Fibroblast of peridontal ligament (primary cell): ENCODE results near the gene HBA1.
"Not testable (repeated sequence)": the region's sequence is repeated elsewhere in the genome, so short reads cannot be mapped to it uniquely, and the experiment has no call there.

Experiments used
- DNase-seq: peaks from one replicate; pipeline ENCODE4 v3.0.0-alpha.2; 2010; ENCODE audit errors: extremely low read depth

Gene HBA1

GRCh38 chr16:175011-175949 is 1.2 kb upstream of the HBA1 start:
- DNase-seq, result no peak

DNA sequence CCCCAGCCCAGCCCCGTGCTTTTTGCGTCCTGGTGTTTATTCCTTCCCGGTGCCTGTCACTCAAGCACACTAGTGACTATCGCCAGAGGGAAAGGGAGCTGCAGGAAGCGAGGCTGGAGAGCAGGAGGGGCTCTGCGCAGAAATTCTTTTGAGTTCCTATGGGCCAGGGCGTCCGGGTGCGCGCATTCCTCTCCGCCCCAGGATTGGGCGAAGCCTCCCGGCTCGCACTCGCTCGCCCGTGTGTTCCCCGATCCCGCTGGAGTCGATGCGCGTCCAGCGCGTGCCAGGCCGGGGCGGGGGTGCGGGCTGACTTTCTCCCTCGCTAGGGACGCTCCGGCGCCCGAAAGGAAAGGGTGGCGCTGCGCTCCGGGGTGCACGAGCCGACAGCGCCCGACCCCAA is 474 bp upstream of the HBA1 start:
- DNase-seq, result not testable (repeated sequence)

DNA sequence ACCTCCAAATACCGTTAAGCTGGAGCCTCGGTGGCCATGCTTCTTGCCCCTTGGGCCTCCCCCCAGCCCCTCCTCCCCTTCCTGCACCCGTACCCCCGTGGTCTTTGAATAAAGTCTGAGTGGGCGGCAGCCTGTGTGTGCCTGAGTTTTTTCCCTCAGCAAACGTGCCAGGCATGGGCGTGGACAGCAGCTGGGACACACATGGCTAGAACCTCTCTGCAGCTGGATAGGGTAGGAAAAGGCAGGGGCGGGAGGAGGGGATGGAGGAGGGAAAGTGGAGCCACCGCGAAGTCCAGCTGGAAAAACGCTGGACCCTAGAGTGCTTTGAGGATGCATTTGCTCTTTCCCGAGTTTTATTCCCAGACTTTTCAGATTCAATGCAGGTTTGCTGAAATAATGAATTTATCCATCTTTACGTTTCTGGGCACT is 928 bp downstream of the HBA1 start:
- DNase-seq, result no peak

DNA sequence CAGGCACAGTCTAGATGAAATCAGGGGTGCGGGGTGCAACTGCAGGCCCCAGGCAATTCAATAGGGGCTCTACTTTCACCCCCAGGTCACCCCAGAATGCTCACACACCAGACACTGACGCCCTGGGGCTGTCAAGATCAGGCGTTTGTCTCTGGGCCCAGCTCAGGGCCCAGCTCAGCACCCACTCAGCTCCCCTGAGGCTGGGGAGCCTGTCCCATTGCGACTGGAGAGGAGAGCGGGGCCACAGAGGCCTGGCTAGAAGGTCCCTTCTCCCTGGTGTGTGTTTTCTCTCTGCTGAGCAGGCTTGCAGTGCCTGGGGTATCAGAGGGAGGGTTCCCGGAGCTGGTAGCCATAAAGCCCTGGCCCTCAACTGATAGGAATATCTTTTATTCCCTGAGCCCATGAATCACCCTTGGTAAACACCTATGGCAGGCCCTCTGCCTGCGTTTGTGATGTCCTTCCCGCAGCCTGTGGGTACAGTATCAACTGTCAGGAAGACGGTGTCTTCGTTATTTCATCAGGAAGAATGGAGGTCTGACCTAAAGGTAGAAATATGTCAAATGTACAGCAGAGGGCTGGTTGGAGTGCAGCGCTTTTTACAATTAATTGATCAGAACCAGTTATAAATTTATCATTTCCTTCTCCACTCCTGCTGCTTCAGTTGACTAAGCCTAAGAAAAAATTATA is 1.6 kb downstream of the HBA1 start:
- no peak for DNase-seq

DNA sequence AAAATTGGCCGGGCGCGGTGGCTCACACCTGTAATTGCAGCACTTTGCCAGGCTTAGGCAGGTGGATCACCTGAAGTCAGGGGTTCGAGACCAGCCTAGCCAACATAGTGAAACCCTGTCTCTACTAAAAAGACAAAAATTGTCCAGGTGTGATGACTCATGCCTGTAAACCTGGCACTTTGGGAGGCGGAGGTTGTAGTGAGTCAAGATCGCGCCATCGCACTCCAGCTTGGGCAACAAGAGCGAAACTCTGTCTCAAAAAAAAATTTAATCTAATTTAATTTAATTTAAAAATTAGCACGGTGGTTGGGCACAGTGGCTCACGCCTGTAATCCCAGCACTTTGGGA is 2.2 kb downstream of the HBA1 start:
- no peak for DNase-seq

GRCh38 chr16:179211-180092 is 3.0 kb downstream of the HBA1 start:
- DNase-seq, result no peak

DNA sequence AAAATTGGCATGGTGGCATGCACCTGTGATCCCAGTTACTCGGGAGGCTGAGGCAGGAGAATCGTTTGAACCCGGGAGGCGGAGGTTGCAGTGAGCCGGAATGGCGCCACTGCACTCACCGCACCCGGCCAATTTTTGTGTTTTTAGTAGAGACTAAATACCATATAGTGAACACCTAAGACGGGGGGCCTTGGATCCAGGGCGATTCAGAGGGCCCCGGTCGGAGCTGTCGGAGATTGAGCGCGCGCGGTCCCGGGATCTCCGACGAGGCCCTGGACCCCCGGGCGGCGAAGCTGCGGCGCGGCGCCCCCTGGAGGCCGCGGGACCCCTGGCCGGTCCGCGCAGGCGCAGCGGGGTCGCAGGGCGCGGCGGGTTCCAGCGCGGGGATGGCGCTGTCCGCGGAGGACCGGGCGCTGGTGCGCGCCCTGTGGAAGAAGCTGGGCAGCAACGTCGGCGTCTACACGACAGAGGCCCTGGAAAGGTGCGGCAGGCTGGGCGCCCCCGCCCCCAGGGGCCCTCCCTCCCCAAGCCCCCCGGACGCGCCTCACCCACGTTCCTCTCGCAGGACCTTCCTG is 3.7 kb downstream of the HBA1 start, which contains the start of gene HBQ1:
Gene HBQ1, plus strand, starts transcription at position 359 of the 575 bp plus-strand sequence. Its CDS starts 28 bp downstream, at position 387.
- no peak for DNase-seq

DNA sequence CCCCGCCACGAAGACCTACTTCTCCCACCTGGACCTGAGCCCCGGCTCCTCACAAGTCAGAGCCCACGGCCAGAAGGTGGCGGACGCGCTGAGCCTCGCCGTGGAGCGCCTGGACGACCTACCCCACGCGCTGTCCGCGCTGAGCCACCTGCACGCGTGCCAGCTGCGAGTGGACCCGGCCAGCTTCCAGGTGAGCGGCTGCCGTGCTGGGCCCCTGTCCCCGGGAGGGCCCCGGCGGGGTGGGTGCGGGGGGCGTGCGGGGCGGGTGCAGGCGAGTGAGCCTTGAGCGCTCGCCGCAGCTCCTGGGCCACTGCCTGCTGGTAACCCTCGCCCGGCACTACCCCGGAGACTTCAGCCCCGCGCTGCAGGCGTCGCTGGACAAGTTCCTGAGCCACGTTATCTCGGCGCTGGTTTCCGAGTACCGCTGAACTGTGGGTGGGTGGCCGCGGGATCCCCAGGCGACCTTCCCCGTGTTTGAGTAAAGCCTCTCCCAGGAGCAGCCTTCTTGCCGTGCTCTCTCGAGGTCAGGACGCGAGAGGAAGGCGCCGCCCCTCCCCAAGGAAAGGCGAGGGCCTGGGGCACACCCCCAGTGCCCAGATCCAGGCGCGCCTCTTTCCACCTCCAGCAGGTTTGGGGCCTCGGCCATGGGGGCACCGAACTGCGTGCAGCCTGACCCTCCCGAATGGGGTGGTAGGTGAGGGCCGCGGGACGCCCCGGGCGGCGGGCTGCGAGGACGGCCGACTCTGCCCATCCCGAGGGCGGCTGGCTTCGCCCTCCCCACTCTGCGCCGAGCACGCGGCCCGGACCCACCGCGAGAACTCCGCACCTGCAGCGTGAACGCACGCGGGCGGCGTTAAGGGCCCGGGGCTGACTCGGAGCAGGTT is 4.4 kb downstream of the HBA1 start:
- DNase-seq, result peak; percentile 41

DNA sequence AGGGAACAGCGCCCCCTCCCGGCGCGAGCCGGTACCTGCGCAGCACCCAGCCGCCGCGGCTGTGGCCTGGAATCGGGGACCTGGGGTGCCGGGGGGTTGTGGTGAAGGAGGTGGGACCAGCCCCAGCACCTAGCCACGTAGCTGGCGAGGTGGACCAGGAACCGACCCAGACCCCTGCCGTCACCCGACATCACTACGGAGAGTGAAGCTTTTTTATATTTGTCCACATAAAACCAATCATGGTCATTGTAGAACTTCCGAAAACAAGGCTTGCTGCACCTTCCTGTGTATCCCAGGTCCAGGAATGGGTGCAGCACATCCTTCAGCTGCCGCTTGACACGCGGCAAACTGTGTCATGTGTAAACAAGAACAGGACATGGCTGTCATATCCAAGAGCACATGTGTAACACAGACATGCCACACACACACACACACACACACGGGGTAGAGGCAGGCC is 5.1 kb downstream of the HBA1 start:
- no peak for DNase-seq

DNA sequence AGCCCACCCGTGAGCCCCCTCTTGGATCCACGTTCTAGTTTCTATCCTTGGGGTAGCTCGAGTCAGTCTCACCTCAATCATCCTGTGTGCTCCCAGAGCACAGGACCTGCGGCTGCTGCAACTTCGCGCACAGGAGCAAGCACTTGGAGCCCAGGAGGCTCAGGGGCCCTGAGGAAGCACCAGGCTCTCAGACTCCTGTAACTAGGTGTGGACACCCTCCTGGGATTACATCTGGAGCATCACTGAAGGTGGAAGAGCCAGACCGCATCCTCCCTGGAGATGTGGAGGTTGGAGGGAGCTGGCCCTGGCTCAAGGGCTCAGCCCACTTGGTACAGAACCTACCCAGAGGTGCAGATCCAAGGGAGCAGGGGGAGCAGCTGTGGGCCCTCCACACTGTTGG is 6.5 kb downstream of the HBA1 start:
- DNase-seq, result no peak

DNA sequence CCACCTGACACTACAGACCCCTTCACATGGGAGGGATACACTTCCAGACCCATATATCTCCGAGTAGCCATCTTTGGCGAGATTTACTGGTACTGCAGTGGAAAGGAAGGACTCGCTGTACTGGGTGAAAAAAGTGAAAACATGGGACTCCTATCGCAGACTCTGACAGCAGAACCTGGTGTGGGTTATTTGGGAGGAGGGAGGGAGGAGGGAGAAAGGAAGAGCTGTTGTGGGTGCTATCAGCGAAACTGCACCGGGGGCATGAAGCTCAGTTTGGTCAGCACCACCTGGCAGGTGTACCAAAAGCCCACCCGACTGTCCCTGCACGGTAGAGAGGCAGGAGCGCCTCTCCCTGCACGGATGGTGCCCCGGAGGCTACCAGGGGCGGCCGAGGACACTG is 8.7 kb downstream of the HBA1 start:
- no peak for DNase-seq

DNA sequence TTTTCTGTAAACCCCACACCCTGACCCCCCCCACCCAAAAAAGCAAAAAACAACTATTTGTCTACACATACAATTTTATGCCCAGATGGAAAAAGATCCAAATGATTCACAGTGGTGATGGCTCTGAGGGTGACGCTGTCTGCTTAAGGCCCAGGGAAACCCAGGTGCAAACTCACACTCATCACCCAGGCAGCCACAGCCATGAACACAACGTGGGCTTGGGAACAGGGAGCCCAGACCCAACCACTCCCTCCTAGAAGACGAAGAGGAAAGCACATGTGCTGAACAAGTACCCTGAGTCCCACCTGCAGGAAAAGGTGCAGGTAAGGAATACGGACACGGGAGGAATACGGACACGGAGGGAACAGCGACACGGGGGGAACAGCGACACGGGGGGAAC is 9.2 kb downstream of the HBA1 start:
- no peak for DNase-seq

DNA sequence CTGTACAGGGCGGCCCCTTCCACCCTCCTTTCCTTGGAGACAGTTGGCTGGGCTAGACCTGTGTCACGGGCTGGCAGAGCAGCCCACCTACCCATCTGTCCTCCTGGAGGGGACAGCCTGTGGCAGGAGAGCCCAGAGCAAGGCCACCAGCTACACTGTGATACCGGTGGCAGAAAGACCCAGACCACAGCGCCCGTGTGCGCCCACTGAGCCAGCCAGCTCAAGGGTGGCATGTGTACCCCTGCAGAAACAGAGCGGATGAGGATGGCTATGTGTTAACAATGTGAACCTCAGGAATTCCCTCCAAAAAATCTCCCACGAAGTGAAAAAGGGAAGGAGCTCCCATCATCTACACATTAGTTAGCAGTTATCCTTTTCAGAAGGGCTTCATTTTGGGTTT is 10.8 kb downstream of the HBA1 start:
- DNase-seq, result no peak

- DNase-seq, result no peak
Observed at GRCh38 chr16:188674-189073, 12.2 kb downstream of the HBA1 start.

- no peak for DNase-seq
Observed at GRCh38 chr16:189604-190186, 13.2 kb downstream of the HBA1 start.

DNA sequence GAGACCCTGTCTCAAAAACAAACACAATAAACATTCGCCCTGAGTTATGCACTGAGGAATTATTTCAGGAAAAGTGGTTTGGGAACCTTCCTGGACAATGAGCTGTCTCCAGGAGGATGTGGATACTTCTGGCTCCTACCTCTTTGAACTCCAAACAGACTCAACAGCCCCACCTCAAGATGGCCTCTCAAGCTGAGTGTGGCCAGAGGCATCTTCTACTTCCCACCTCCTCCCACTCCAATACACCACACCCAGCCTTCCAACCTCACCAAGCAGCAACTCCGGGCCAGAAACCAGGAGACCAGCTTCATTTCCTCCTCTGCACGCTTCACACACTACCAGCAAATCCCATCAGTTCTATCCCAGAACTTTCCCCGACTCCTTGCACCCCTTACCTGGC is 15.4 kb downstream of the HBA1 start:
- no peak for DNase-seq

- no peak for DNase-seq
Observed at GRCh38 chr16:192686-193085, 16.2 kb downstream of the HBA1 start.

DNA sequence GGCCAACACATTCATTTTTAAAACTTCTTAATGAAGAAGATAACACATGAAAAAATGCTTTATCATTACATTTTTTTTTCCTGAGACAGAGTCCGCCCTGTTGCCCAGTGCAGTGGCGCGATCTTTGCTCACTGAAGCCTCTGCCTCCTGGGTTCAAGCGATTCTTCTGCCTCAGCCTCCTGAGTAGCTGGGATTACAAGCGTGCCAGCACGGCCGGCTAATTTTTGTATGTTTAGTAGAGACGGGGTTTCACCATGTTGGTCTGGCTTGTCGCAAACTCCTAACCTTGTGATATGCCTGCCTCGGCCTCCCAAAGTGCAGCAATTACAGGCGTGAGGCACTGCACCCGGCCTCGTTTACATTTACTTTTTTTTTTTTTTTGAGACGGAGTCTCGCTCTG is 17.0 kb downstream of the HBA1 start:
- no peak for DNase-seq

DNA sequence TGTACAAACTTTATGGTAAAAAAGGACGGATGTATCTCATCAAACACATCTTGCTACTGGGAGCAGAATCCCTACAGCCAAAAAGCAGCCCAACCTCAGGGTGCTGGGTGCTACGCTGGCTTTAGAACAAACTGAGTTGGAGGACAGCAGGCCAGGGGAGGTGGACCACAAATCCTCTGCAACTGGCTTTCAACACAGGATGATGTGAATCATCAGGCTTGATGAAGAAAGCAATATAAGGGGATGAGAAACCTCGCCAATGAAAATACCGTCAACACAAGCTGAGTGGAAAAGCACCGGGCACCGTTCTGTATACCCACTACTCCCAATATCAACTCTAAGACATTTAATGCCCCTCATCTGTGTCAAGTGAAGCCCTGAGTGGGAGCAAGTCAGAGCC is 18.0 kb downstream of the HBA1 start:
- no peak for DNase-seq

- DNase-seq, result peak; percentile 32
Observed at GRCh38 chr16:200388-200787, 23.9 kb downstream of the HBA1 start.
